Peyer's patch (tissue), 4 donors: ENCODE measurements around the gene SMCO1.

Source experiments
- CTCF ChIP-seq, 6 experiments: fragments of 450-650 bp in 4 of 6; fragments of 200-600 bp in 2 of 6; sonication (generic) in 1 of 6; IDR thresholded peaks; one replicate each; pipeline ENCODE4 v1.5.1; 2017 to 2019; ENCODE audit warnings: antibody characterized with exemption in 6 of 6, mild to moderate bottlenecking in 3 of 6, moderate library complexity in 1 of 6
- POLR2A ChIP-seq, 2 donors: fragments of 450-650 bp; IDR thresholded peaks; one replicate each; pipeline ENCODE4 v1.5.1; 2017; ENCODE audit warnings: antibody characterized with exemption in 2 of 2, mild to moderate bottlenecking in 2 of 2, moderate library complexity in 2 of 2

DNA sequence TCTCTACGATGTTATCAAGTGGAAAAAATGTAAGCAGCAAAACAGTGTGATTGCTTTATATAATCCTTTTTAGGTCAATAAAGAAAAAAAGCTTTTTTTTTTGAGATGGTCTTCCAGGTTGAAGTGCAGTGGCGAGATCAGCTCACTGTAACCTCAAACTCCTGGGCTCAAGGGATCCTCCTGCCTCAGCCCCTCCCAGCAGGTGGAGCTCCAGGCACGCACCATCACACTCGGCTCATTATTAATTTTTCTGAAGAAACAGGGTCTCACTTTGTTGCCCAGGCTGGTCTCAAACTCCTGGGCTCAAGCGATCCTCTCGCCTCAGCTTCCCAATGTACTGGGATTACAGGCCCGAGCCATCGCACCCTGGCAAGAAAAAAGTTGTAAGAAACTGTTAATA is 28.9 kb downstream of the SMCO1 start:
- TF ChIP-seq CTCF (IDR thresholded peaks at IDR 0.05): peak in 4 of 6 experiments; percentile 14 to 36 (median 30)
- TF ChIP-seq POLR2A (IDR thresholded peaks at IDR 0.05): no peak
